ENCODE measurements around the gene FCAMR. TPM values are rescaled to one million over a fixed set of nuclear protein-coding genes. Genes with fewer than 3 reads are reported as not detected.

Gene FCAMR
- total RNA-seq, 1 experiment from 2014 or later, result not detected

GRCh38 chr1:206911064-206911663 is 59.1 kb downstream of the FCAMR start:
- peak; percentile 75 for DNase-seq (ENCODE audit: low read depth)

- no peak for DNase-seq (ENCODE audit: low read depth)
Observed at GRCh38 chr1:206909883-206910318, 60.4 kb downstream of the FCAMR start.

- DNase-seq (ENCODE audit: low read depth), result peak; percentile 67
Observed at GRCh38 chr1:206909161-206909882, 60.9 kb downstream of the FCAMR start.

GRCh38 chr1:206908038-206908437 is 62.2 kb downstream of the FCAMR start:
- peak; percentile 46 for DNase-seq (ENCODE audit: low read depth)

Other genes starting within 250 kb of the FCAMR start
- gene IL19, start 199.7 kb downstream of the FCAMR start, total RNA-seq (2014; rRNA removed; shearing (Covaris generic)), result not detected in 2 replicates
- not detected in 2 replicates for gene IL10, start 198.0 kb downstream of the FCAMR start, total RNA-seq (2014; rRNA removed; shearing (Covaris generic))
- gene IL20, start 104.8 kb downstream of the FCAMR start, total RNA-seq (2014; rRNA removed; shearing (Covaris generic)), result not detected in 2 replicates
- gene IL24, start 73.0 kb downstream of the FCAMR start, total RNA-seq (2014; rRNA removed; shearing (Covaris generic)), result 1.3 and 1.8 TPM in 2 replicates
- 0.34 and 3.5 TPM in 2 replicates for gene FCMR, start 48.5 kb downstream of the FCAMR start, total RNA-seq (2014; rRNA removed; shearing (Covaris generic))
- gene PIGR, start 24.0 kb downstream of the FCAMR start, total RNA-seq (2014; rRNA removed; shearing (Covaris generic)), result 0.10 TPM in 1 of 2 replicates, not detected in the other
- gene C1orf116, start 62.3 kb upstream of the FCAMR start, total RNA-seq (2014; rRNA removed; shearing (Covaris generic)), result not detected in 2 replicates
- 5.1 and 6.0 TPM in 2 replicates for gene YOD1, start 80.7 kb upstream of the FCAMR start, total RNA-seq (2014; rRNA removed; shearing (Covaris generic))
- 6.4 and 6.5 TPM in 2 replicates for gene PFKFB2, start 82.8 kb upstream of the FCAMR start, total RNA-seq (2014; rRNA removed; shearing (Covaris generic))
- not detected in 2 replicates for gene C4BPB, start 118.4 kb upstream of the FCAMR start, total RNA-seq (2014; rRNA removed; shearing (Covaris generic))
- 0.10 TPM in 1 of 2 replicates, not detected in the other for gene C4BPA, start 133.8 kb upstream of the FCAMR start, total RNA-seq (2014; rRNA removed; shearing (Covaris generic))